Parathyroid adenoma (tissue), 2 donors: Measurements from ENCODE around the gene SV2B.

Experiments used
- H2AFZ ChIP-seq: fragments of 300-600 bp; sonication (generic); one replicate; pipeline ENCODE4 v1.7.0; 2017; ENCODE audit warnings: antibody characterized with exemption, mild to moderate bottlenecking
- H3K27ac ChIP-seq: fragments of 300-600 bp; sonication (generic); one replicate; pipeline ENCODE4 v1.7.0; 2017
- H3K27me3 ChIP-seq: fragments of 300-600 bp; sonication (generic); one replicate; pipeline ENCODE4 v1.7.0; 2017; ENCODE audit warnings: low read length; ENCODE audit not compliant: control insufficient read depth, insufficient read depth
- H3K36me3 ChIP-seq: fragments of 300-600 bp; sonication (generic); one replicate; pipeline ENCODE4 v1.7.0; 2017; ENCODE audit warnings: low read length; ENCODE audit not compliant: control insufficient read depth, insufficient read depth
- H3K4me1 ChIP-seq: fragments of 300-600 bp; sonication (generic); one replicate; pipeline ENCODE4 v1.7.0; 2017; ENCODE audit warnings: control low read depth
- H3K4me2 ChIP-seq: fragments of 300-600 bp; sonication (generic); one replicate; pipeline ENCODE4 v1.7.0; 2017; ENCODE audit warnings: low read length
- H3K4me3 ChIP-seq: fragments of 300-600 bp; sonication (generic); one replicate; pipeline ENCODE4 v1.7.0; 2017; ENCODE audit warnings: low read depth, low read length
- H3K79me2 ChIP-seq: fragments of 300-600 bp; sonication (generic); one replicate; pipeline ENCODE4 v1.7.0; 2017; ENCODE audit warnings: control low read depth
- H3K9ac ChIP-seq: fragments of 300-600 bp; sonication (generic); one replicate; pipeline ENCODE4 v1.7.0; 2017; ENCODE audit warnings: mild to moderate bottlenecking
- H3K9me3 ChIP-seq: fragments of 300-600 bp; sonication (generic); one replicate; pipeline ENCODE4 v1.7.0; 2017; ENCODE audit warnings: low read length; ENCODE audit not compliant: control insufficient read depth
- TF ChIP-seq, protein P1 (sequence below): fragments of 300-600 bp; sonication (generic); IDR thresholded peaks from one replicate; pipeline ENCODE4 v1.7.0; 2017; ENCODE audit warnings: antibody characterized with exemption, mild to moderate bottlenecking
- donor health status: primary hyperparathyroidism.

SV2B gene

GRCh38 chr15:91318931-91319330 is 218.9 kb downstream of the SV2B start:
- no peak overlapping the region for H2AFZ ChIP-seq
- no peak overlapping the region for H3K9ac ChIP-seq
- no peaks in the 10 kb centered on the region for H3K27me3 ChIP-seq
- H3K36me3 ChIP-seq, result no peaks in the 10 kb centered on the region
- H3K4me2 ChIP-seq, result no peak overlapping the region
- TF ChIP-seq, protein P1, sequence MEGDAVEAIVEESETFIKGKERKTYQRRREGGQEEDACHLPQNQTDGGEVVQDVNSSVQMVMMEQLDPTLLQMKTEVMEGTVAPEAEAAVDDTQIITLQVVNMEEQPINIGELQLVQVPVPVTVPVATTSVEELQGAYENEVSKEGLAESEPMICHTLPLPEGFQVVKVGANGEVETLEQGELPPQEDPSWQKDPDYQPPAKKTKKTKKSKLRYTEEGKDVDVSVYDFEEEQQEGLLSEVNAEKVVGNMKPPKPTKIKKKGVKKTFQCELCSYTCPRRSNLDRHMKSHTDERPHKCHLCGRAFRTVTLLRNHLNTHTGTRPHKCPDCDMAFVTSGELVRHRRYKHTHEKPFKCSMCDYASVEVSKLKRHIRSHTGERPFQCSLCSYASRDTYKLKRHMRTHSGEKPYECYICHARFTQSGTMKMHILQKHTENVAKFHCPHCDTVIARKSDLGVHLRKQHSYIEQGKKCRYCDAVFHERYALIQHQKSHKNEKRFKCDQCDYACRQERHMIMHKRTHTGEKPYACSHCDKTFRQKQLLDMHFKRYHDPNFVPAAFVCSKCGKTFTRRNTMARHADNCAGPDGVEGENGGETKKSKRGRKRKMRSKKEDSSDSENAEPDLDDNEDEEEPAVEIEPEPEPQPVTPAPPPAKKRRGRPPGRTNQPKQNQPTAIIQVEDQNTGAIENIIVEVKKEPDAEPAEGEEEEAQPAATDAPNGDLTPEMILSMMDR, result no peak
- H3K9me3 ChIP-seq, result no peaks in the 10 kb centered on the region
- no peak overlapping the region for H3K27ac ChIP-seq
- no peaks in the 10 kb centered on the region for H3K79me2 ChIP-seq
- no peaks in the 10 kb centered on the region for H3K4me1 ChIP-seq
- no peak overlapping the region for H3K4me3 ChIP-seq

GRCh38 chr15:91319371-91320059 is 219.5 kb downstream of the SV2B start:
- Histone ChIP-seq H2AFZ (no peak overlapping the region), H3K79me2 (no peaks in the 10 kb centered on the region), H3K9ac (no peak overlapping the region), H3K9me3 (no peaks in the 10 kb centered on the region), H3K36me3 (no peaks in the 10 kb centered on the region), H3K4me1 (no peaks in the 10 kb centered on the region), H3K4me3 (no peak overlapping the region), H3K4me2 (no peak overlapping the region), H3K27ac (no peak overlapping the region), H3K27me3 (no peaks in the 10 kb centered on the region)
- TF ChIP-seq, protein P1, result no peak

- Histone ChIP-seq H3K4me2 (no peak overlapping the region), H3K27ac (no peak overlapping the region), H3K4me3 (no peak overlapping the region), H3K27me3 (no peaks in the 10 kb centered on the region), H3K4me1 (no peaks in the 10 kb centered on the region), H3K79me2 (no peaks in the 10 kb centered on the region), H3K9ac (no peak overlapping the region), H2AFZ (no peak overlapping the region), H3K36me3 (no peaks in the 10 kb centered on the region), H3K9me3 (no peaks in the 10 kb centered on the region)
- TF ChIP-seq, protein P1, result no peak
These were observed 220.0 kb downstream of the SV2B start for GRCh38 chr15:91320101-91320500.

DNA sequence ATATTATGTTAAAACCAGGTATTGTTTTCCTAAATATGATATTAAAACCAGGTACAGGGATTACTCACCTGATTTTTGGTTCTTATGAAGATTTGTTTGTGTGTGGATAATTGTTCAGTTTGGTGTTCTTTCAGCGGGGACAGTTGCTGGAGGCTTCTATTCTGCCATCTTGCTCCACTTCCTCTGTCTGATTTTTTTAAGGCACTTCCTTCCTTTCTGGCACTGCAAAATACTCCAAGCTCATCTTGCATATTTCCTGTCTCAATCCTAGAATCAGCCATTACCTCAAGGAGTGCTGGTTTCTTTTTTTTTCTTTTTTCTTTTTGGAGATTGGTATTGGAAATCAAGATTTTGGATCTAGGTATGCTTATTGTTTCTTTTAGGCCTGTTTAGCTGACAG is 229.9 kb downstream of the SV2B start:
- no peaks in the 10 kb centered on the region for H3K27me3 ChIP-seq
- no peaks in the 10 kb centered on the region for H3K9me3 ChIP-seq
- no peaks in the 10 kb centered on the region for H3K36me3 ChIP-seq
- H3K9ac ChIP-seq, result no peak overlapping the region
- no peak overlapping the region for H3K27ac ChIP-seq
- no peak overlapping the region for H3K4me2 ChIP-seq
- no peaks in the 10 kb centered on the region for H3K79me2 ChIP-seq
- H2AFZ ChIP-seq, result no peak overlapping the region
- H3K4me1 ChIP-seq, result no peaks in the 10 kb centered on the region
- TF ChIP-seq, protein P1, result no peak
- no peak overlapping the region for H3K4me3 ChIP-seq

GRCh38 chr15:91331581-91331980 is 231.5 kb downstream of the SV2B start:
- no peaks in the 10 kb centered on the region for H3K9me3 ChIP-seq
- H3K4me3 ChIP-seq, result no peak overlapping the region
- no peak overlapping the region for H2AFZ ChIP-seq
- no peak overlapping the region for H3K4me2 ChIP-seq
- no peak overlapping the region for H3K9ac ChIP-seq
- no peaks in the 10 kb centered on the region for H3K79me2 ChIP-seq
- H3K27ac ChIP-seq, result no peak overlapping the region
- TF ChIP-seq, protein P1, result no peak
- no peaks in the 10 kb centered on the region for H3K36me3 ChIP-seq
- no peaks in the 10 kb centered on the region for H3K4me1 ChIP-seq
- no peaks in the 10 kb centered on the region for H3K27me3 ChIP-seq
